Breast epithelium (tissue), 4 donors: ENCODE results near the gene NXT1. TPM values are rescaled to one million over a fixed set of nuclear protein-coding genes. Genes with fewer than 3 reads are reported as not detected.
A peak's percentile ranks its signal among the peaks of the same experiment; 100 is the strongest.

ENCODE experiments used
- DNase-seq, 2 donors: peaks; one replicate each; pipeline ENCODE4 v3.0.0-alpha.2; 2019; ENCODE audit warnings: low spot score in 2 of 2
- H3K27ac ChIP-seq, 2 donors: fragments of 200-600 bp; sonication (generic) in 1 of 2; one replicate each; pipeline ENCODE4 v1.5.1; 2016 to 2019; ENCODE audit warnings: mild to moderate bottlenecking in 1 of 2
- H3K27me3 ChIP-seq, 2 donors: fragments of 200-600 bp; sonication (generic) in 1 of 2; one replicate each; pipeline versions ENCODE4 v1.5.1 to v1.6.0; 2017 to 2019; ENCODE audit warnings: control low read depth in 1 of 2, mild to moderate bottlenecking in 1 of 2
- H3K36me3 ChIP-seq: fragments of 200-600 bp; one replicate; pipeline ENCODE4 v1.5.1; 2019
- H3K4me1 ChIP-seq, 2 donors: fragments of 200-600 bp; sonication (generic); one replicate each; pipeline ENCODE4 v1.5.1; 2016 to 2019; ENCODE audit warnings: control low read depth in 1 of 2
- H3K4me3 ChIP-seq, 3 donors: fragments of 200-600 bp; sonication (generic); 1 replicate in 2 of 3; 2 replicates in 1 of 3; pipeline ENCODE4 v1.5.1; 2016 to 2019; ENCODE audit warnings: mild to moderate bottlenecking in 3 of 3, moderate library complexity in 2 of 3
- H3K9me3 ChIP-seq, 2 donors: fragments of 200-600 bp; sonication (generic) in 1 of 2; one replicate each; pipeline ENCODE4 v1.5.1; 2016 to 2019; ENCODE audit warnings: control low read depth in 1 of 2
- POLR2A ChIP-seq: fragments of 450-650 bp; IDR thresholded peaks from one replicate; pipeline ENCODE4 v1.6.1; 2016; ENCODE audit warnings: antibody characterized with exemption, mild to moderate bottlenecking, moderate library complexity
- POLR2AphosphoS5 ChIP-seq, 3 donors: sonication (generic); formaldehyde crosslinking; IDR thresholded peaks; one replicate each; pipeline ENCODE4 v1.6.1; 2017; ENCODE audit warnings: antibody characterized with exemption in 3 of 3
- intact Hi-C: fragments of 100-400 bp; cut with DNase I; formaldehyde crosslinking; loops from one replicate; pipeline ENCODE4 v1.15.1; 2023; ENCODE audit warnings: low total_unique reads
- total RNA-seq, 3 donors: library from RNA; depleted of rRNA; stranded (reverse); fragments of >200 nt; gene quantifications; one replicate each; pipeline ENCODE4 v1.1.0, GENCODE V29; 2016
- TF ChIP-seq, protein P1 (sequence below), 3 donors: fragments of 450-650 bp; IDR thresholded peaks; one replicate each; pipeline ENCODE4 v1.5.1; 2016 to 2017; ENCODE audit warnings: antibody characterized with exemption in 3 of 3, mild to moderate bottlenecking in 3 of 3, moderate library complexity in 3 of 3

Gene NXT1
- total RNA-seq, 3 donors from 2014 or later: 25.9 to 42.9 (median 33.2) TPM

- Histone ChIP-seq H3K4me1 (no peaks in the 10 kb centered on the region), H3K27ac (no peak overlapping the region), H3K9me3 (peaks cover 0 to 3% of the 10 kb centered on the region in 2 donors), H3K4me3 (no peak overlapping the region), H3K36me3 (no peaks in the 10 kb centered on the region), H3K27me3 (no peaks in the 10 kb centered on the region)
- TF ChIP-seq, protein P1, sequence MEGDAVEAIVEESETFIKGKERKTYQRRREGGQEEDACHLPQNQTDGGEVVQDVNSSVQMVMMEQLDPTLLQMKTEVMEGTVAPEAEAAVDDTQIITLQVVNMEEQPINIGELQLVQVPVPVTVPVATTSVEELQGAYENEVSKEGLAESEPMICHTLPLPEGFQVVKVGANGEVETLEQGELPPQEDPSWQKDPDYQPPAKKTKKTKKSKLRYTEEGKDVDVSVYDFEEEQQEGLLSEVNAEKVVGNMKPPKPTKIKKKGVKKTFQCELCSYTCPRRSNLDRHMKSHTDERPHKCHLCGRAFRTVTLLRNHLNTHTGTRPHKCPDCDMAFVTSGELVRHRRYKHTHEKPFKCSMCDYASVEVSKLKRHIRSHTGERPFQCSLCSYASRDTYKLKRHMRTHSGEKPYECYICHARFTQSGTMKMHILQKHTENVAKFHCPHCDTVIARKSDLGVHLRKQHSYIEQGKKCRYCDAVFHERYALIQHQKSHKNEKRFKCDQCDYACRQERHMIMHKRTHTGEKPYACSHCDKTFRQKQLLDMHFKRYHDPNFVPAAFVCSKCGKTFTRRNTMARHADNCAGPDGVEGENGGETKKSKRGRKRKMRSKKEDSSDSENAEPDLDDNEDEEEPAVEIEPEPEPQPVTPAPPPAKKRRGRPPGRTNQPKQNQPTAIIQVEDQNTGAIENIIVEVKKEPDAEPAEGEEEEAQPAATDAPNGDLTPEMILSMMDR (IDR thresholded peaks at IDR 0.05): no peak
- TF ChIP-seq POLR2A (no peak), POLR2AphosphoS5 (IDR thresholded peaks at IDR 0.05) (no peak)
- intact Hi-C loops: no loop called here
- DNase-seq: peak in 1 of 2 donors; percentile 17
These were observed 41.7 kb upstream of the NXT1 start for GRCh38 chr20:23308908-23309307.

- peak in 1 of 2 donors; percentile 15 for DNase-seq
- Histone ChIP-seq H3K27ac (no peak overlapping the region), H3K36me3 (no peaks in the 10 kb centered on the region), H3K4me3 (no peak overlapping the region), H3K4me1 (no peaks in the 10 kb centered on the region), H3K27me3 (no peaks in the 10 kb centered on the region), H3K9me3 (peaks cover 0 to 3% of the 10 kb centered on the region in 2 donors)
- TF ChIP-seq, protein P1 (IDR thresholded peaks at IDR 0.05): no peak
- TF ChIP-seq POLR2AphosphoS5 (IDR thresholded peaks at IDR 0.05): no peak
- TF ChIP-seq POLR2A: no peak
- intact Hi-C loops: no loop called here
These were observed 40.8 kb upstream of the NXT1 start for GRCh38 chr20:23309781-23310180.

- intact Hi-C loops: no loop called here
- Histone ChIP-seq H3K4me1 (no peaks in the 10 kb centered on the region), H3K4me3 (no peak overlapping the region), H3K9me3 (no peaks in the 10 kb centered on the region), H3K36me3 (no peaks in the 10 kb centered on the region), H3K27ac (no peak overlapping the region), H3K27me3 (no peaks in the 10 kb centered on the region)
- TF ChIP-seq, protein P1 (IDR thresholded peaks at IDR 0.05): no peak
- TF ChIP-seq POLR2AphosphoS5 (IDR thresholded peaks at IDR 0.05) (no peak), POLR2A (no peak)
- DNase-seq: no peak
These were observed 38.6 kb upstream of the NXT1 start for GRCh38 chr20:23311947-23312506.

GRCh38 chr20:23313271-23313670, 37.3 kb upstream of the NXT1 start:
- H3K27me3 ChIP-seq: no peaks in the 10 kb centered on the region
- no peak for DNase-seq
- H3K9me3 ChIP-seq: no peaks in the 10 kb centered on the region
- H3K4me3 ChIP-seq: no peak overlapping the region
- no peaks in the 10 kb centered on the region for H3K36me3 ChIP-seq
- H3K27ac ChIP-seq: no peak overlapping the region
- TF ChIP-seq, protein P1 (IDR thresholded peaks at IDR 0.05): no peak
- TF ChIP-seq POLR2A (no peak), POLR2AphosphoS5 (IDR thresholded peaks at IDR 0.05) (no peak)
- H3K4me1 ChIP-seq: no peaks in the 10 kb centered on the region
- intact Hi-C loops: no loop called here

DNA sequence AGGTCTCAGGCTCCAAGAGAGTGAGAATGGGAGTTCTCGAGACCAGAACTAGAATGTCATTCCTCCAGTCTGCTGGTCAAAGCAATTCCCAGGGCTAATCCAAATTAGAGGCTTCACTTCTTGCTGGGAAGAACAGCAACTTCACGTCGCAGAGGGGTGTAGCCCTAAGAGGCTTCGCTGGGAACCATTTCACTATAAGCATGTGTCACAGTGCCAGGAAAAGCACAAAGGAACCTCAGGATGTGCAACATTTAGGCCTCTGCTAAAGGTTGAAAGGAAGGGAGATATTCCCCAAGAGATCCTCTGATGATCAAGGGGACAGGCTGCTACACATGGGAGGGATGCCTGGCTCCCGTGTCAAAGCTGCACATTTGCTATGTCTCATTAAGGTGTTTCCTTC, 35.9 kb upstream of the NXT1 start:
- TF ChIP-seq POLR2AphosphoS5 (IDR thresholded peaks at IDR 0.05): no peak
- TF ChIP-seq, protein P1 (IDR thresholded peaks at IDR 0.05): no peak
- TF ChIP-seq POLR2A: no peak
- H3K36me3 ChIP-seq: no peaks in the 10 kb centered on the region
- no peak overlapping the region for H3K4me3 ChIP-seq
- H3K9me3 ChIP-seq: no peaks in the 10 kb centered on the region
- DNase-seq: no peak
- no peaks in the 10 kb centered on the region for H3K4me1 ChIP-seq
- peak overlapping the region in 1 of 2 donors; percentile 66 for H3K27ac ChIP-seq
- H3K27me3 ChIP-seq: no peaks in the 10 kb centered on the region
- intact Hi-C loops: no loop called here
